ENCODE measurements around the gene MAGEH1.

- TF ChIP-seq POLR2A (IDR thresholded peaks at IDR 0.05) (peak; percentile 39 to 54), CTCF (IDR thresholded peaks at IDR 0.05 in 4 of 5, conservative IDR thresholded peaks at IDR 0.05 in 1 of 5) (no peak)
Measured at GRCh38 chrX:55451990-55452832, at the start of gene MAGEH1.

All from gastrocnemius medialis (tissue), 4 donors.